ENCODE results near the gene CARD14.
"Not testable (repeated sequence)": the region's sequence is repeated elsewhere in the genome, so short reads cannot be mapped to it uniquely, and the experiment has no call there.

The CARD14 gene

DNA sequence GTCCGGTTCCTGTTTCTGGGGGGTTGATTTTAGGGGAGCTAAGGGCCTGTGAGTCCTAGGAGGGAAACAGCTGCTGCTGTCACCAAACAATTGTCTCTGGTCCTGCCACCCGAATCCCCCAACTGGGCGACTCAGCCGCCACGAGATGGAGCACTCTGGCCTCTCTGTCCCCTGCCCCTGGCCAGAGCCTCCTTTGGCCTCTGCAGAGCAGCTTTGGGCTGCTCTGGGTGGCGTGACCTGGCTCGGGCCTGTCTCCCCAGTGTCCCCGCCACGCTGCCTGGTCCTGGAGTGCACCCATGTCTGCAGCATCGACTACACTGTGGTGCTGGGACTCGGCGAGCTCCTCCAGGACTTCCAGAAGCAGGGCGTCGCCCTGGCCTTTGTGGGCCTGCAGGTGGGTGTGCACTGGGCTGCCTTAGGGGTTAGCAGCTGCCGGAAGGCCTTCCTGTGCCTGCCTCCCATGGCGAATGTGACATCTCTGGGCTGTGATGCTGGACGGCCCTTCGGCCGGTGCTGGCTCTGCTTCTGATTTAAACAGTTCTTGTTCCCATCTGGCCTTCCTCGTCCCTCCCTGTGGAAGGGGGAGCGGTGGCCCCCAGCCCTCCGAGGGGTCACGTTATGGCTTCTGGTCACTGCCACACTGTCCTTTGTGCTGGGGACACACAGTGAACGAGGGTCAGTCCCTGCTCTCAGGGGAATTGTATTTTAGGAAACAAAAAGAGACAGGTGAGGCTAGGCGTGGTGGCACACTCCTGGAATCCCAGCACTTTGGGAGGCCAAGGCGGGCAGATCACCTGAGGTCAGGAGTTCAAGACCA, 79.3 kb downstream of the CARD14 start:
- no peak for DNase-seq (ENCODE audit: low read depth in 2 of 2, low spot score in 1 of 2)

- DNase-seq (ENCODE audit: low read depth in 2 of 2, low spot score in 1 of 2), result no peak
Measured at GRCh38 chr17:80251966-80252365, 82.1 kb downstream of the CARD14 start.

GRCh38 chr17:80252871-80253270, 83.0 kb downstream of the CARD14 start:
- peak; percentile 65 to 78 for DNase-seq (ENCODE audit: low read depth in 2 of 2, low spot score in 1 of 2)

GRCh38 chr17:80253631-80254395, 84.0 kb downstream of the CARD14 start:
- no peak for DNase-seq (ENCODE audit: low read depth in 2 of 2, low spot score in 1 of 2)

DNA sequence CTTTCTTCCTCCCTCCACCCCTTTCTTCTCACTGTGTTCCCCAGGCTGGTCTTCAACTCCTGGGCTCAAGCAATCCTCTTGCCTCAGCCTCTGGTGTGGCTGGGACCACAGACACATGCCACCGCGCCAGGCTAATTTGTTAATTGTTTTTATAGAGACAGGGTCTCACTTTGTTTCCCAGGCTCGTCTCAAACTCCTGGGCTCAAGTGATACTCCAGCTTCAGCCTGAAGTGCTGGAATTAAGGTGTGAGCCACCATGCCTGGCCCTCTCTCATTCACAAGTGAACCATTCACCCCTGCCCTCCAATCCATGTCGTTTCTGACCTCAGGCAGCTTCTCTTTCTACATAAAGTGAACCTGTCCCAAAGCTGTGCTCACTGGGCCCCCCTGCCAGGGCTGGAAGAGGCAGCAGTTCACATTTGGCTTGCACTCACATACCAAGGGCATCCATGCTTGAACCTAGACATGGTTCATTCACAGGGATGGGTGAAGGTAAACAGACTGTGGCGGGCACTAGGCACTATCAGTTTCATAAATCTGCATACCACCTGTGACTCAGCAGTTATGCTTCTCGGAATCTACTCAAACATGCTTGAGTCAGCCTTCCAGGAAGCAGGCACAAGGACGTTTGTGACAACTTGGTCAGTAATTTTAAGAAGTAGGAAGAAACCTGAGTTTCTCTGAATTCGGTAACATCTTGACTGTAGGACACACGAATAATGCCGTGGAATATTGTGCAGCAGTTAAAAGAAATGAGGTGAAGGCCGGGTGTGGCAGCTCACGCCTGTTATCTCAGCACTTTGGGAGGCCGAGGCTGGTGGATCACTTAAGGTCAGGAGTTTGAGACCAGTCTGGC, 84.8 kb downstream of the CARD14 start:
- DNase-seq (ENCODE audit: low read depth in 2 of 2, low spot score in 1 of 2), result peak in 1 of 2 donors; percentile 31

DNA sequence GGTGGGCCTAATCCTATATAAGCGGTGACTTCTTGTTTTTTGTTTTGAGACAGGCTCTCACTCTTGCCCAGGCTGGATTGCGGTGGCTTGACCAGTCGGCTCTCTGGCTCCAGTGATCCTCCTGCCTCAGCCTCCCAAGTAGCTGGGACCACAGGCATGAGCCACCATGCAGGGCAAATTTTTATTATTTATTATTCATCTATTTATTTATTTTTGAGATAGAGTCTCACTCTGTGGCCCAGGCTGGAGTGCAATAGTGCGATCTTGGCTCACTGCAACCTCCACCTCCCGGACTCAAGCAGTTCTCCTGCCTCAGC, 86.2 kb downstream of the CARD14 start:
- DNase-seq (ENCODE audit: low read depth in 2 of 2, low spot score in 1 of 2), result no peak

DNA sequence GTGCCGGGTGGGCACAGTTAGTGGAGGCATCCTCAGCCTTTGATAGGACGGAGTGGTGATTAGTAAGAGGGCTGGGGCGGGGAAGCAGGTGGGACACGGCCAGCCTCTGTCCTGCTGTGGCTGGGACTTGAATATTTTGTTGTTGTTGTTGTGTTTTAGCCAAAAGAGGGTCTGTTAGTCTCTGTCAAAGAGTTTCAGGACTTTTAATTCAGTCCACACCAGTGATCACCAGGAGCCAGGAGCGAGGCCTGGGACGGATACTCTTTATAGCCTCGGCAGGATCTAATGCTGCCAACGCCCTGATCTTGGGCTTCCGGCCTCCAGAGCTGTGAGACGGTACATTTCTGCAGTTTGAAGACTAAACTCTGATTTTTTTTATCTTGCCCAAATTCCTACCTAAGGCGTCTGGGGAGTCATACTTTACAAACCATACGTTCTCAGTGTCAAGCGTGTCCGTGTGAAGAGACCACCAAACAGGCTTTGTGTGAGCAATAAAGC, 87.9 kb downstream of the CARD14 start:
- no peak for DNase-seq (ENCODE audit: low read depth in 2 of 2, low spot score in 1 of 2)

DNA sequence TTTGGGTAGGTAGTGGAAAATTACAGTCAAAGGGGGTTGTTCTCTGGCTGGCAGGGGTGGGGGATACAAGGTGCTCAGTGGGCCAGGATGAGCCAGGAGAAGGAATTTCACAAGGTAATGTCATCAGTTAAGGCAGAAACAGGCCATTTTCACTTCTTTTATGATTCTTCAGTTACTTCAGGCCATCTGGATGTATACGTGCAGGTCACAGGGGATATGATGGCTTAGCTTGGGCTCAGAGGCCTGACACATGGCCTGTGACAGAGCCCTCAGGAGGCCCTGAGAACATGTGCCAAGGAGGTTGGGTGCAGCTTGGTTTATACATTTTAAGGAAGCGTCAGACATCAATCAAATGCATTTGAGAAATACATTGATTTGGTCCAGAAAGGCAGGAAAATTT, 88.5 kb downstream of the CARD14 start:
- not testable (repeated sequence) for DNase-seq (ENCODE audit: low read depth in 2 of 2, low spot score in 1 of 2)

Measured in stimulated activated CD8-positive, alpha-beta memory T cell treated with anti-CD3 and anti-CD28 coated beads, Interleukin-4, amount 100 ng/mL, for 4 hours (primary cell).